ENCODE measurements around the gene MRPL32.
A peak's percentile ranks its signal among the peaks of the same experiment; 100 is the strongest.

The MRPL32 gene

DNA sequence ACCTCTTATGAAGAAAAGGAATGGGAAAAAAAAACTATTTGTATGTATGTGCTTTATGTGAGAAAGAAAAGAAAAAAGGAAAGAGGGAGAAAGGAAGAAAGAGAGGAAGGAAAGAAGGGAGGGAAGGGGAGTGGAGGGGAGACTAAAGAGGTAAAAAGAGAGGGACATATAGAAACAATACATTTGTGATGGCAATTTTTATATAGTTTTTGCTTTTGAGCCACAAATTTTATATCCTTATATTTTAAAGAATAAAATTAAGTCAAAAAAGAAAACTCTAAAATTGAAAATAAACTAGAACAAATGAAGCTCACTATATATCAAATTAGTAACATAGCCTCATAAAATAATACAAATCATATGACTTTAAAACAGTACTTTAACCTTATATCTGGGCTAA, 31.3 kb upstream of the MRPL32 start:
- no peak for TF ChIP-seq CTCF (IDR thresholded peaks at IDR 0.05; ENCODE audit: control insufficient read depth, insufficient read depth, low read depth, low read length, missing control alignments)
- DNase-seq (ENCODE audit: low read depth): no peak
- no peak overlapping the region for H3K4me3 ChIP-seq (ENCODE audit: control insufficient read depth, low read depth, low read length)

- H3K4me3 ChIP-seq (ENCODE audit: control insufficient read depth, low read depth, low read length): no peak overlapping the region
- TF ChIP-seq CTCF (IDR thresholded peaks at IDR 0.05; ENCODE audit: control insufficient read depth, insufficient read depth, low read depth, low read length, missing control alignments): no peak
- no peak for DNase-seq (ENCODE audit: low read depth)
These were observed 29.8 kb upstream of the MRPL32 start for GRCh38 chr7:42902331-42902730.

DNA sequence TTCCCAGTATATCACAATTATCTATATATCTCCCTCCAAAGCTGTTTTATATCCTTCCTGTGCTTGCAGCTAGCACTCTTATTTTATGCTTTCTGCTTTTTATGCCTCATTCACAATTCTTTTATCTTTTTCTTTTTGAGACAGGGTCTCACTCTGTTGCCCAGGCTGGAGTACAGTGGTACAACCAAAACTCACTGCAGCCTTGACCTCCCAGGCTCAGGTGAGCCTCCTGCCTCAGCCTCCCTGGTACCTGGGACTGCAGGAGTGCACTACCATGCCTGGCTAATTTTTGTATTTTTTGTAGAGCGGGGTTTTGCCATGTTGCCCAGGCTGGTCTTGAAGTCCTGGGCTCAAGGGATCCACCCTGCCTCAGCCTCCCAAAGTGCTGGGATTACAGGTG, 26.0 kb upstream of the MRPL32 start:
- no peak overlapping the region for H3K4me3 ChIP-seq (ENCODE audit: control insufficient read depth, low read depth, low read length)
- TF ChIP-seq CTCF (IDR thresholded peaks at IDR 0.05; ENCODE audit: control insufficient read depth, insufficient read depth, low read depth, low read length, missing control alignments): no peak
- DNase-seq (ENCODE audit: low read depth): no peak

GRCh38 chr7:42907316-42907715, 24.9 kb upstream of the MRPL32 start:
- DNase-seq (ENCODE audit: low read depth): no peak
- H3K4me3 ChIP-seq (ENCODE audit: control insufficient read depth, low read depth, low read length): no peak overlapping the region
- no peak for TF ChIP-seq CTCF (IDR thresholded peaks at IDR 0.05; ENCODE audit: control insufficient read depth, insufficient read depth, low read depth, low read length, missing control alignments)

DNA sequence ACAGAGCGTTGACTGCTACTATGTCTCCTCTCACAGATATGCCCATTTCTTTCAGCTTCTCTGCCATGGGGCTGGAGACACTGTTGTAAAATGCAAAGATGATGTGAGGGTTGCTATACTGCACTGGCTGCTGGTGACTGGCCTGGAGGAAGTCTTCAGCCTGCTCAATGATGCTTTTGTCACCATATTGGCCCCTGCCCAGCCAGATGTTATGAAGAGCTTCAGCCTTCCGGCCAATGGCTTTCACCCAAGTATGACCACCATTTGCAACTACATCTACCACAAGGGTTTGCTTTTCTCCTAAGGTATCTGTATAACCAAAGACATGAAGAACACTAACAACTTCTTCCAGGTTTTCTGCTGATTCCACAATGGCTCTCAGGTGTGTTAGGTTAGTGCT, 21.9 kb upstream of the MRPL32 start:
- no peak for TF ChIP-seq CTCF (IDR thresholded peaks at IDR 0.05; ENCODE audit: control insufficient read depth, insufficient read depth, low read depth, low read length, missing control alignments)
- no peak overlapping the region for H3K4me3 ChIP-seq (ENCODE audit: control insufficient read depth, low read depth, low read length)
- DNase-seq (ENCODE audit: low read depth): no peak

- no peak for TF ChIP-seq CTCF (IDR thresholded peaks at IDR 0.05; ENCODE audit: control insufficient read depth, insufficient read depth, low read depth, low read length, missing control alignments)
- peak; percentile 57 for DNase-seq (ENCODE audit: low read depth)
- H3K4me3 ChIP-seq (ENCODE audit: control insufficient read depth, low read depth, low read length): peak within 1 kb of the TSS; percentile 75
These were observed 20.4 kb upstream of the MRPL32 start, which contains the start of gene C7orf25 for GRCh38 chr7:42911454-42912447. Gene C7orf25 (minus strand): TSS chr7:42912070. CDS start chr7:42910900, 1,170 bp downstream.

Measured in AG09309 (cell line).